DOHH2 (cell line): ENCODE measurements around the gene C9orf152.

Source experiments
- H3F3A ChIP-seq: fragments of 200-600 bp; sonication (generic), shearing (Covaris generic); 2 replicates; pipeline ENCODE4 v1.6.0; 2016; ENCODE audit warnings: antibody characterized with exemption, mild to moderate bottlenecking; ENCODE audit not compliant: control insufficient read depth, insufficient read depth
- H3K27ac ChIP-seq: fragments of 200-600 bp; sonication (generic); 2 replicates; pipeline ENCODE4 v1.5.1; 2014; ENCODE audit warnings: low read depth, mild to moderate bottlenecking, low read length, moderate library complexity
- H3K27me3 ChIP-seq: fragments of 200-600 bp; sonication (generic); 2 replicates; pipeline ENCODE4 v1.6.1; 2014; ENCODE audit warnings: mild to moderate bottlenecking, low read length, mixed read lengths; ENCODE audit not compliant: control insufficient read depth
- H3K36me3 ChIP-seq: fragments of 200-600 bp; sonication (generic); 2 replicates; pipeline ENCODE4 v1.6.1; 2014; ENCODE audit warnings: mild to moderate bottlenecking, low read length, moderate library complexity, mixed read lengths; ENCODE audit not compliant: control insufficient read depth
- H3K4me1 ChIP-seq: fragments of 200-600 bp; sonication (generic); 2 replicates; pipeline ENCODE4 v1.6.1; 2014; ENCODE audit warnings: mild to moderate bottlenecking, low read length, mixed read lengths; ENCODE audit not compliant: control insufficient read depth
- H3K4me2 ChIP-seq: fragments of 200-600 bp; sonication (generic); 2 replicates; pipeline ENCODE4 v1.6.0; 2014; ENCODE audit warnings: mild to moderate bottlenecking, low read length, moderate library complexity
- H3K4me3 ChIP-seq: fragments of 200-600 bp; sonication (generic); 2 replicates; pipeline ENCODE4 v1.5.1; 2014; ENCODE audit warnings: mild to moderate bottlenecking, low read length, mixed read lengths
- H3K79me2 ChIP-seq: fragments of 200-600 bp; sonication (generic); 2 replicates; pipeline ENCODE4 v1.6.1; 2014; ENCODE audit warnings: mild to moderate bottlenecking, low read length, mixed read lengths; ENCODE audit not compliant: control insufficient read depth
- H3K9me2 ChIP-seq: fragments of 200-600 bp; sonication (generic); replicated peaks from 2 replicates; pipeline ENCODE4 v1.6.1; 2014; ENCODE audit warnings: mild to moderate bottlenecking, low read length, mixed read lengths; ENCODE audit not compliant: control insufficient read depth
- H3K9me3 ChIP-seq: fragments of 200-600 bp; sonication (generic); 2 replicates; pipeline ENCODE4 v1.6.1; 2014; ENCODE audit warnings: antibody characterized with exemption, low read length, mixed read lengths; ENCODE audit not compliant: control insufficient read depth, insufficient read depth
- H4K20me1 ChIP-seq: fragments of 200-600 bp; sonication (generic); 2 replicates; pipeline ENCODE4 v1.6.0; 2014; ENCODE audit warnings: low read depth, mild to moderate bottlenecking, antibody characterized with exemption, low read length, moderate library complexity; ENCODE audit not compliant: control insufficient read depth, insufficient read depth
- CTCF ChIP-seq: fragments of 200-600 bp; sonication (generic); IDR thresholded peaks from one replicate; pipeline ENCODE4 v1.5.1; 2014; ENCODE audit warnings: antibody characterized with exemption, mild to moderate bottlenecking, low read depth, low read length; ENCODE audit not compliant: poor library complexity, severe bottlenecking
- EZH2phosphoT487 ChIP-seq: fragments of 200-600 bp; sonication (generic); IDR thresholded peaks from 2 replicates; pipeline ENCODE4 v1.6.1; 2017; ENCODE audit warnings: borderline replicate concordance, mild to moderate bottlenecking, antibody characterized with exemption, low read length, moderate library complexity, mixed read lengths

Gene C9orf152

DNA sequence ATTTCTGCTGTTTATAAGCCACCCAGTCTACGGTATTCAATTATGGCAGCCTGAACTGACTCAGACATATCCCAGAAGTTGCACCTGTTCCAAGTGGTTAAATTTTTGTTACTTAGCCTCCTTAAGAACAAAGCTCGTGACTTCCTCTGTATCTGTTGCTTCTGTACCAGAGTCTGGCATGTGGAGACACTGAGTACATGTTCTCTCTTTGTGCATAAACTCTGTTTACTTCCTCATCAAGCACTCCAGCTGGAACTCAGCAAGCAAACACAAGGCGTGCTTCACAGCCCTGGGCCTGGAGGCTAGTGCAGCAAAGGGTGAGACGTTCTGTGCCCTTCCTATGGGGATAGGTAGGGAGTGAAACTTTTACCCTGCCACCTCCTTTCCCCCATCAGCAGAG is 19.0 kb downstream of the C9orf152 start:
- no peaks in the 10 kb centered on the region for H4K20me1 ChIP-seq
- H3K9me2 ChIP-seq, result no peaks in the 10 kb centered on the region
- no peaks in the 10 kb centered on the region for H3K36me3 ChIP-seq
- TF ChIP-seq EZH2phosphoT487, result no peak
- no peak for TF ChIP-seq CTCF
- H3K4me3 ChIP-seq, result no peak overlapping the region
- H3K27ac ChIP-seq, result no peak overlapping the region
- no peaks in the 10 kb centered on the region; the same call in 1 of the 2 replicates for H3K27me3 ChIP-seq
- H3F3A ChIP-seq, result no peaks in the 10 kb centered on the region
- H3K4me2 ChIP-seq, result no peak overlapping the region
- no peaks in the 10 kb centered on the region for H3K4me1 ChIP-seq
- H3K9me3 ChIP-seq, result no peaks in the 10 kb centered on the region
- H3K79me2 ChIP-seq, result no peaks in the 10 kb centered on the region

GRCh38 chr9:110188101-110188500 is 19.9 kb downstream of the C9orf152 start:
- Histone ChIP-seq H4K20me1 (no peaks in the 10 kb centered on the region), H3K4me3 (no peak overlapping the region), H3K9me3 (no peaks in the 10 kb centered on the region), H3K4me1 (no peaks in the 10 kb centered on the region), H3K36me3 (no peaks in the 10 kb centered on the region), H3K79me2 (no peaks in the 10 kb centered on the region), H3K9me2 (no peaks in the 10 kb centered on the region), H3K4me2 (no peak overlapping the region), H3K27me3 (no peaks in the 10 kb centered on the region; the same call in 1 of the 2 replicates), H3K27ac (no peak overlapping the region), H3F3A (no peaks in the 10 kb centered on the region)
- no peak for TF ChIP-seq CTCF

DNA sequence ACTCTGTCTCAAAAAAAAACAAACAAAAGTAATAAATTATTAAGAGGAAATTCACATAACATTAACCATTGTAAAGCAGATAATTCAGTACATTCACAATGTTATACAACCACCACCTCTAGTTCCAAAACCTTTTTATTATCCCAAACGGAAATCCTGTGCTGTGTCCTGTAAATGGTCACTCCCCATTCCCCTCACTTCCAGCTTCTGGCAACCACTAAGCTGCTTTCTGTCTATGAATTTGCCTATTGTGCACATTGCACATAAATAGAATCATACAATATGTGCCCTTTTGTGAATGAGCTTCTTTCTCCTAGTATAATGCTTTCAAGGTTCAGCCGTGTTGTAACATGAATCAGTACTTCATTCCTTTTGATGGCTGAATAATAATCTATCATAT is 20.8 kb downstream of the C9orf152 start:
- TF ChIP-seq EZH2phosphoT487 (no peak), CTCF (no peak)
- H3K4me1 ChIP-seq, result no peaks in the 10 kb centered on the region
- H3K4me3 ChIP-seq, result no peak overlapping the region
- no peaks in the 10 kb centered on the region for H3K27me3 ChIP-seq
- no peaks in the 10 kb centered on the region for H3K9me3 ChIP-seq
- H3K4me2 ChIP-seq, result no peak overlapping the region
- H3K36me3 ChIP-seq, result no peaks in the 10 kb centered on the region
- no peaks in the 10 kb centered on the region for H3F3A ChIP-seq
- H3K79me2 ChIP-seq, result no peaks in the 10 kb centered on the region
- no peaks in the 10 kb centered on the region for H4K20me1 ChIP-seq
- H3K27ac ChIP-seq, result no peak overlapping the region
- no peaks in the 10 kb centered on the region for H3K9me2 ChIP-seq

DNA sequence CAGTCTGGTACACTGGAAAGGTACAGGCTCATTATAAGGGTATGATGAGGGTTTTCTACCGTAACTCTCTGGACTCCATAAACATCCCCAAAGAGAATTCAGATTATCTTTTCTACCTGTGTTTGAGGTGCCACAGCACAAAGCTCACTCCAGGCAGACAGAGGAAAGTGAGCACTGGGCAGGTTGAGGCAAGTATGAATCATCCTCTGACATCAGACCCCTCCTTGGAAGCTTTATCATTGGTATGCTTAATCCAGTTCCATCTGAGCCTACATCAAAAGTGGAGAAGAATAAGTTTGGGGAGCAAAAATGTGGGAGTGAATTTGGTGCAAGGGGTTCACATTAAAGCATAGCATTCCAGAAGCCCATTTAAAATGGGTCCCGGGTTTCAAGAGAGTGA is 21.7 kb downstream of the C9orf152 start:
- Histone ChIP-seq H3K27ac (no peak overlapping the region), H3K36me3 (no peaks in the 10 kb centered on the region), H3K4me2 (no peak overlapping the region), H3K9me3 (no peaks in the 10 kb centered on the region), H4K20me1 (no peaks in the 10 kb centered on the region), H3K9me2 (no peaks in the 10 kb centered on the region), H3K4me1 (no peaks in the 10 kb centered on the region), H3F3A (no peaks in the 10 kb centered on the region), H3K79me2 (no peaks in the 10 kb centered on the region), H3K4me3 (no peak overlapping the region), H3K27me3 (no peaks in the 10 kb centered on the region)
- TF ChIP-seq CTCF (no peak), EZH2phosphoT487 (no peak)
